Measurements from ENCODE around the gene CST9L. TPM values are rescaled to one million over a fixed set of nuclear protein-coding genes. Genes with fewer than 3 reads are reported as not detected.

Gene CST9L, protein sequence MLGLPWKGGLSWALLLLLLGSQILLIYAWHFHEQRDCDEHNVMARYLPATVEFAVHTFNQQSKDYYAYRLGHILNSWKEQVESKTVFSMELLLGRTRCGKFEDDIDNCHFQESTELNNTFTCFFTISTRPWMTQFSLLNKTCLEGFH
- not detected in 2 replicates for total RNA-seq

DNA sequence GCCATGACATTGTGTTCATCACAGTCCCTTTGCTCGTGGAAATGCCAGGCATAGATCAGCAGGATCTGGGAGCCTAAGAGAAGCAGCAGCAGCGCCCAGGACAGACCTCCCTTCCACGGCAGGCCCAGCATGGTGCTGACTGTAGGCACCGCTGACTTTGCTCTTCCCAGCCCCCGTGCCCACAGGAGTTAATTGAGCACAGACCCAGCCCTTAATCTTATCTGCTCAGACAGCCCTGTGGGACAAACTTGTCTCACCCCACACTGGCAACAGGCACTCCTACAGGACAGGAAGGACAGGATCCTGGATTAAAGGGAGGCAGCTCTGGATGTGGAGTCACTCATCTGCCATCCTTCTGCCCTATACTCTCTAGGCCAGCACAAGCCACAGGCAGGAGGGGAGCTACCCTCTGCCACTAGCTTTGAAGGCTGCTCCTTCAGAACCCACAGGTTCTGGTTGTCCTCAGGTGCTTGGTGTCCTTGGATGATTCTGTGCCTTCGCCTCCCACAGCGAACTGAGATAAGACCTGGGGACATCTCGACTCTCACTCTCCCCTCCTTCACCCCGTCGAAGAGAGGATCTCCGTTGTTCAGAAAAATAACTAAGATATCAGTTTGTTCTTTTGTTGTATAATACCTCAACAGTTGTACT lies at the start of gene CST9L:
CST9L (minus strand) TSS at position 165 of the 651 bp plus-strand sequence; CDS start at position 131, 34 bp downstream.

DNA sequence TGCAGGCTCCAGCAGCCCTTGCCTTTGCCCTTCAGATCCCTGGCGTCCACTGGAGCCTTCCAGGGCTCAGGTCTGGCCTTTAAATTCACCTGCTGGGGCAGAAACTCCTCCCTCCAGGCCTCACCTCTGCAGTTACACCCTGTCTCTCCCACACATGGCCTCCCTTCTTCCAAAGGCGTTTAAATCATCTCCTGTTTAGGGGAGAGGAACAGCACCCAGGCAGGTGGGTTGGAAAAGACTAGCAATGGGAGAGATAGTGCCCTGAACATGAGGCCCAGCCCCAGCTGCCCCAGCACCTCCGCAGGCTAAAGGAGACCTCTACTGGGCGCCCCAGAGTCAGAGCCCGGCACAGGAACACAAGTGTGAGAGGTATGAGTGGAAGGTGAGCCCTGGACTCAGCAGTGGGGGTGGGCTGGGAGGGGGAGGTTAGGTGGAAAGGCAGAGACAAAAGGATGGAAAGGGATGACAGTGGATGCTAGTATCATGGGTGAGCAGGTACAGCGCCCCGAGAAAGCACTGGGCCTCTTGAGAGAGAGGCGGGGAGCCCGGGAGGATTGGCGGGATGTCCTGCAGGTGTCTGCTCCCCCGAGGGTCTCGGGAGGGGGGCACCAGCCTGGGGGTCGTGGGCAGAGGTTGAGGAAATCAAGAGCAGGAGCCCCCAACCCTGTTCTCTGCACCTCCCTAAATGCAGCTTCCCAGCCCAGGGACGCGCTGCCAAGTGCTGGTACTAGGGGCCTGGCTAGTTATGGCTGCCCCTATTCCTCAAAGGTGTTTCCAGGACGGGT lies 37.8 kb upstream of the CST9L start, which contains the start of gene CST9:
CST9 (minus strand) TSS at position 51 of the 785 bp plus-strand sequence. CDS start 53 bp downstream, outside the sequence.

Other genes starting within 250 kb of the CST9L start
- 20.1 and 20.2 TPM in 2 replicates for gene NXT1, start 217.7 kb downstream of the CST9L start, total RNA-seq
- 22.6 and 25.5 TPM in 2 replicates for gene GZF1, start 206.3 kb downstream of the CST9L start, total RNA-seq
- 14.0 and 14.5 TPM in 2 replicates for gene NAPB, start 147.0 kb downstream of the CST9L start, total RNA-seq
- not detected in 2 replicates for gene CSTL1, start 128.8 kb downstream of the CST9L start, total RNA-seq
- not detected in 2 replicates for gene CST11, start 115.6 kb downstream of the CST9L start, total RNA-seq
- not detected in 2 replicates for gene CST8, start 77.4 kb downstream of the CST9L start, total RNA-seq
- gene CST9, start 37.4 kb upstream of the CST9L start, total RNA-seq: not detected in 2 replicates
- 306 and 317 TPM in 2 replicates for gene CST3, start 69.5 kb upstream of the CST9L start, total RNA-seq
- not detected in 2 replicates for gene CST4, start 120.6 kb upstream of the CST9L start, total RNA-seq
- gene CST1, start 182.5 kb upstream of the CST9L start, total RNA-seq: not detected in 2 replicates